K562 treated with DMSO at 1 percent for 48 hours (cell line): ENCODE data around the gene CETN2. TPM values are rescaled to one million over a fixed set of nuclear protein-coding genes. Genes with fewer than 3 reads are reported as not detected.

Experiments
- total RNA-seq: library from RNA; unstranded; fragments of 300-600 nt; gene quantifications from 2 replicates; pipeline ENCODE4 v1.2.3, GENCODE V29; 2022; ENCODE audit warnings: low replicate concordance; ENCODE audit errors: extremely low read depth

Gene CETN2
- total RNA-seq = not detected in 2 replicates

DNA sequence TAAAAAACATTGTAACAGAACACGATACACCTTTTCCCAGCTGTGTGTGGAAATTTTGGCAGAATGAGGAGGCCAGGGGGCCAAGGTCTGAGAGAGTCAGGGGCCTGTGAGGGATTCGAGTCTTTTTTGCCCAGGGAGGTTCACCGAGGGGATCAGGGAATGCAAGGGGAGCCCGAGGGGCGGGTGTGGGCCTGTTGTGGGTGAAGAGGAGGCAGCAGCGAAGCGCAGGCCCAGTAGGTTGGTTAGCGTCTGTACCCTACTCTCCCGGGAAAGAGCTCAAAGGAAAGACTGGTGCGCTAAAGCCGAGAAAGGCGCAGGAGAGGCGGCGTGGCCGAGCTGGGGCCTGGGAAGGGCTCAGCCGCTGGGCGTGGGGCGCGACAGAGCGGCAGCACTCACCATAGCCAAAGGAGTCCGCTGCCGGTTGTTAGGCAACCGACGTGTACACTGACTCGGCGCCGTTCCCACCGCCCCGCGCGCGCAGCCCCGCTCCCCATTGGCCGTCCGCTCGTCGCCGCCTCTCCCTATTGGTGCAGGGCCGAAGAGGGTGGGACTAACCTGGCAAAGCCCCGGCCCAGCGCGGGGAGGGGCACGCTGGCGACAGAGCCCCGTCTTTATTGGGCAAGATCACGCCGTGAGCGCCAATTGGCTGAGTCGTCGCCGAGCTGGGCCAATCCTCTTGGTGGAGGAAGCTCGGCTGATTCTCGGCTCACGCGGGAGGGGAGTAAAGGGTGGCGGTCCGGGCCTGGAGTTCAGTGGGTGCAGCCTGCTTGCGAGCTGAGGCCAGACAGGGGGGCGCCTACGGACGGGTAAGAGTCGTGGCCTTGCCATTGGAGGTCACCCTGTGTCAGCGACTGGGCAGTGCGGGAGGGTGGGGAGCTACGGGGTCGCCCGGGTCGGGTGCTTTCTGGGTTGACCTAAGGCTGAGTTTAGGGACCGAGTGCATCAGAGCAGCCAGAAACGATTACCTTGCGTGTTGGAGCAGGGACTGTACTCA, at the start of gene CETN2, which contains the start of gene NSDHL:
CETN2 (minus strand) TSS at position 446 of the 994 bp plus-strand sequence; CDS start at position 399, 47 bp downstream.
NSDHL (plus strand) TSS at position 752 of the 994 bp plus-strand sequence. CDS start 15,262 bp downstream, outside the sequence.

Other genes with a start within 250 kb of the CETN2 start
- gene GABRQ, start 192.9 kb downstream of the CETN2 start, total RNA-seq = not detected in 2 replicates
- gene MAGEA3, start 132.0 kb downstream of the CETN2 start, total RNA-seq = not detected in 2 replicates
- not detected in 2 replicates for gene CSAG2, start 121.5 kb downstream of the CETN2 start, total RNA-seq
- not detected in 2 replicates for gene MAGEA2B, start 116.1 kb downstream of the CETN2 start, total RNA-seq
- not detected in 2 replicates for gene CSAG1, start 97.0 kb downstream of the CETN2 start, total RNA-seq
- not detected in 2 replicates for gene MAGEA12, start 97.0 kb downstream of the CETN2 start, total RNA-seq
- not detected in 2 replicates for gene MAGEA2, start 76.9 kb downstream of the CETN2 start, total RNA-seq
- gene CSAG3, start 71.5 kb downstream of the CETN2 start, total RNA-seq = not detected in 2 replicates
- gene MAGEA6, start 61.1 kb downstream of the CETN2 start, total RNA-seq = not detected in 2 replicates
- not detected in 2 replicates for gene NSDHL, start 306 bp upstream of the CETN2 start, total RNA-seq
- not detected in 2 replicates for gene ZNF185, start 67.3 kb upstream of the CETN2 start, total RNA-seq
- not detected in 2 replicates for gene PNMA5, start 163.4 kb upstream of the CETN2 start, total RNA-seq
- not detected in 2 replicates for gene PNMA3, start 225.7 kb upstream of the CETN2 start, total RNA-seq
- gene PNMA6A, start 241.7 kb upstream of the CETN2 start, total RNA-seq = not detected in 2 replicates